Stimulated activated CD8-positive, alpha-beta memory T cell treated with anti-CD3 and anti-CD28 coated beads, Interleukin-15, amount 100 ng/mL, for 1 hour (primary cell): ENCODE results near the gene DGKG.

Source experiments
- DNase-seq: peaks from one replicate; pipeline ENCODE4 v3.0.0-alpha.2; 2020; ENCODE audit warnings: low read depth

The DGKG gene

DNA sequence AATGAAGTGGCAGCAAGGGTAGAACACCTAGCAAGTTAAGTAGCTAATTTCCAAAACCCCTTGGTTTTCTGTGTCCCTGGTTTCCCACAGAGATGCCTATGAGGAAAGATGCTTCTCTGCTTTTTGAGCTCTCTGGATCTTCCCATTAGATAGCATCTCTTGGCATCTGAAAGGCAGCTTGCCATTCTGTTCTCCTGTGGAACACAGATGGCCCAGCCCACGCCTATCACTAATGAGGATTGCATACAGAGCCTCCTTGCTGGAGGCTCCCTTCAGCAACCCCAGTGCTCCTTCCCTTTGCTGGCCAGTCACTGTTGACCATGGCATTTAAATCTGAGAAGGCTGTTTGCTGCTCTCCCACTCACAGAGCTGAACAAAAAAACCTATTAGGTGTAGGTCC lies 218.8 kb downstream of the DGKG start:
- no peak for DNase-seq

- no peak for DNase-seq
Observed at GRCh38 chr3:186142393-186142932, 219.6 kb downstream of the DGKG start.

DNA sequence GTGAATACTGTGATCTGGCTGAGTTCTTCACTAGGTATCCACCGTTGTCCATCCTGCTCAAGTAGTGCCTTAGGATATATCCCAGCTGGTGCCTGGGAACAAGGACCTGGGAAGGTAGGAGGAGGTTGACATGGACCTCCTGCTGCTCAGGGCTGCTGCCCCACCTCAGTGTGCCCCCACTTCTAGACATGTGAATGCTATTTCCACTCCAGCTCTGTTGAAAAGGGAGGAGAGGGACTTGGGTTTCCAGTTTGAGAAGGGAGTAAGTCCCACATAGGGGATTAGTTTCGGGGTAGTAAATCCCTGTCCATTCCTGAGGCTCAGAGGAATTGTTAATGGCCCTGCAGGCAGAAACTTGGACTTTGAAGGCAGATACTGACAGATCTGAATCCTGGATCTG lies 220.2 kb downstream of the DGKG start:
- no peak for DNase-seq

DNA sequence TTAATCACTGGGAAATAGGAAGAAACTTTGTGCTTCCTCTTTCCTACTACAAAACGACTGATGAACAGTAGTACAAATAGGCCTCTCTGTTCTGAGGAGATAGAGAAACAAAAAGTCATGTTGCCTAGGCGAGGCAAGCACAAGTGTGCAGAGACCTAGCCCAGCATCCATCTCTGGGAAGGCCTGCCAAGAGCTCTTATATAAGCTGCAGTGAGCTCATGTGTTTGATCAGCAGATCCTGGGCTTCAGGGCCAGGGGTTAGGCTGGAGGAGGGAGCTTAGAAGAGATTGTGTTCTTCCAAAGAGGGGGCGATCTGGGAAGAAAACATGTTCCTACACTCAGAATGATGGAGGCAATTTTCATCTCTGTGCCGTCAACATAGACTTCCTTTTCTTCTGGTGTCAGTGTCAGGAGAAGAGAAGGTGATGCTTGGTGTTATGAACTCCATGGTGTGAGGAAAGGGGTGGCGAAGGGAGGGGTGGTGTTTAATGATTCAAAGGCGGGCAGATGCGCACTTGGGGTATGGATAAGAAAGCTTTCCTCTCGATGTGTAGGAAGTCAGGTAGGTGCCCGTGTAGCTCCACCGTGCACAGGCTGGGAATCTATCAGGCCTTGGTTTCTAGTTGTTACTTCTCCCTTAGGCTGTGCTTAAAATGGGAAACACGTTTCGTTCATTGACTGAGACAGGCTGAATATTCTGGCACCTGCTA lies 223.6 kb downstream of the DGKG start:
- DNase-seq: no peak

DNA sequence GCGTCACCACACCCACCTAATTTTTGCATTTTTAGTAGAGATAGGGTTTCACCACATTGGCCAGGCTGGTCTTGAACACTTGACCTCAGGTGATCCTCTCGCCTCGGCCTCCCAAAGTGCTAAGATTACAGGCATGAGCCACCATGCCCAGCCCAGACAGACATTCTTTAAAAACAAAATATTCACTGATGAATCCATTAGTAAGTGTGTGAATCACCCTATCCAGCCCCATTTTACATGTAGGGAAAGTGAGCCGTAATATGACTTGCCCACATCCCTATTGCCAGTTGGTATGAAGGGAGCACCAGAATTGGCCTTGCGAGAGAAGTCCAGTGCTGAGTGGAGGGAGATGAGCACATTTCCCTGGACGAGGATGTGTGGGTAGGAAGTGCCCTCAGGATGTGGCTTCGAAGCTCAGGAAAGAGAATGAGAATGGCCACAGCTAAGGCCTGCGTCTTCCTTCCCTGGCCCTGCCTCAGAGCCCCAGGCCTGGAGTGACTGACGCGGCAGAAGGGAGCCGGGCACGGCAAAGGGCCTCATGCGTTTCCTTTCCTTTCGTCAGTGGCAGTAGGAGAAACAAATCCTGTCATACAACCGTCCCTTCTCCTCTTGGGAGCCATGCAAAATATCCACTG lies 224.9 kb downstream of the DGKG start:
- DNase-seq: no peak

GRCh38 chr3:186133980-186134379 lies 228.1 kb downstream of the DGKG start:
- no peak for DNase-seq

DNA sequence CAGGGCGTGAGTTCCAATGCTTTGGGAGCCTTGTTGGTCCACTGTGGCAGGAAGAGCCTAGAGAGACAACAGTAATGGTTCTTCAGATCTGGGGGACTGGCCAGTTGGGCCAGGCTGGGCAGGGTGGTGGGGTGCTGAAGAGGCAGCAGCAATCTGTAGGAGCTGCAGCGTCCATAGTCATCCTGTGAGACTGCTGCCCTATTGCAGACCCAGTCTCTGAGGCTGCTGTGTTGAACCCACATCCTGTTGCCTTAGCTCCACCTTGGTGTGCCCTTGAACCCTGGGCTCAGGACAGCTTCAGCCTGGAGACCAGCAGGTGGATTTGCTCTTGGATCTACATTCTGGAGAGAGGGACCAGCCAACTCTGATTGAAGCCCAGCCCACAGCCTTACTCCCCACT lies 229.5 kb downstream of the DGKG start:
- DNase-seq: no peak

- DNase-seq: no peak
Observed at GRCh38 chr3:186129206-186129605, 232.8 kb downstream of the DGKG start.

GRCh38 chr3:186128158-186128557 lies 233.9 kb downstream of the DGKG start:
- no peak for DNase-seq

- DNase-seq: no peak
Observed at GRCh38 chr3:186127463-186127862, 234.6 kb downstream of the DGKG start.

DNA sequence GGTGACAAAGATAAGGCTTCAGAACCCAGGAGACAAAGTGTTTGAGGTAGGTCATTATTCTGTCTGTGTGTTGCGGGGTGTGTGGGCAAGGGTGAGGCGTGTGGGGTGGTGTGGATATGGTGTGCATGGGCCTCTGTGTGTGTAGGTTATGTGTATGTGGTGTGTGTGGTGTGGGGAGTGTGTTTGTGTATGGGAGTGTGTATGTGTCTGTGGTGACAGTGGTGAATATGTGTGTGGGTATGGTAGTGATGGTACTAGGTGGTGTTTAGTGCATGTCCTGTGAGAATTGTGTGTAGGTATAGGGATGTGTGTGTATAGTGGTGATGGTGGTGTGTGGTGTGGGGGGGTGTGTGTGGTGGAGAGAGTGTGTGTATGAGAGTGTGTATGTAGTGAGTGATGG lies 236.9 kb downstream of the DGKG start:
- no peak for DNase-seq

GRCh38 chr3:186124592-186124991 lies 237.4 kb downstream of the DGKG start:
- no peak for DNase-seq

- DNase-seq: no peak
Observed at GRCh38 chr3:186123012-186123411, 239.0 kb downstream of the DGKG start.

DNA sequence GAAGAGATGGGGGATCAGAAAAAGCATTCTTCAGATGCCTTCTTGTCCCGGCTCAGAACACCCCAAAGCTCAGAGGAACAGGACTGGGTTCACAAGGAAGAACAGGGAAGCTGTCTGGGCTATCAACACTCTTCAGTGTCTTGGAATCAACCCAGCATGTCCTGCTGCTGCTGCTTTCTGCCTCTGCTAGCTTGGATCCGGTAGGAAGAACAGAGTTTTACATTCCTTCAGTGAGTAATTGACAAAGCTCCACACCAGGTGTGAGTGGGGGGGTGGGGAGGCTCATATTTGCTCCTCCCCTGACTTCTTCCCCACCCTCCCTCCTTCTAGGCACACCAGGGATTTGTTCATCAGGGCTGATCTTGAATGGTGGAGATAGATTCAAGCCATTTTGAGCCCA lies 240.1 kb downstream of the DGKG start:
- no peak for DNase-seq

- DNase-seq: no peak
Observed at GRCh38 chr3:186121278-186121677, 240.8 kb downstream of the DGKG start.

- no peak for DNase-seq
Observed at GRCh38 chr3:186119499-186119898, 242.5 kb downstream of the DGKG start.

GRCh38 chr3:186118692-186119091 lies 243.3 kb downstream of the DGKG start:
- no peak for DNase-seq

- DNase-seq: no peak
Observed at GRCh38 chr3:186117521-186118134, 244.4 kb downstream of the DGKG start.

DNA sequence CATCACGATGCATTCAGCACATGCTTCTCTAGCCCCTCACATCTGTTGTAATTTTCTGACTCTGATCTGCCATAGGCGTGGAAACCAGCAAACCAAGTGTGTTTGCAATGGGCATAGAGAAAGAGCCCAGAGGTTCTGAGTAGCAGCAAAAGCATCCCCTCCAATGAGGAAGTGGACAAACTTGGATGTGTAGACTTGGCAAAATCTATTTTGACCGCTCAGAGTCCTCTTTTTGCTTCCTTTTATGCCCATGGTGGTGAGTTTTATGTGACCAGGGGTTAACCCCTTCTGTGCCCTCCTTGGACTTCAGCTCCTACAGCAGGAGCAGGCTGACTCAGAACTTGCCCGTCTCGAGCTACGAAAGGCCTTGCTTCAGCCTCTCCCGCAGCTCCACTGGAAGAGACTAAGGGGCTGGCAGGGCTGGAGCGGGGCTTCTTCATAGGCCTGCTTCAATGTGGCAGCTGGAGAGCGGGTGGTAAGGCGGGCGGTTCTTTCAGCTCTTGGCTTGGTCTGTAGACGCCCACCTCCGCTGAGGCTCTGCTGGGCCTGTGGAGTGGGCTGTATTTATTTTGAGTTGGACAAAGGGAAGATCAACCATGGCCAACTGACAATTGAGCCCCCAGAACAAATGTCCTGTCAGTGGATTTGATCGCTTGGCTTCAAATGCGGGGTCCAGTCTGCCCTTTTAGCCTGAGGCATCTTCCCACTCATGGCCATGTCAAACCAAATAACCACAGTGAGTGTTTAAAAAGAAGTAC lies 246.6 kb downstream of the DGKG start:
- DNase-seq: no peak

DNA sequence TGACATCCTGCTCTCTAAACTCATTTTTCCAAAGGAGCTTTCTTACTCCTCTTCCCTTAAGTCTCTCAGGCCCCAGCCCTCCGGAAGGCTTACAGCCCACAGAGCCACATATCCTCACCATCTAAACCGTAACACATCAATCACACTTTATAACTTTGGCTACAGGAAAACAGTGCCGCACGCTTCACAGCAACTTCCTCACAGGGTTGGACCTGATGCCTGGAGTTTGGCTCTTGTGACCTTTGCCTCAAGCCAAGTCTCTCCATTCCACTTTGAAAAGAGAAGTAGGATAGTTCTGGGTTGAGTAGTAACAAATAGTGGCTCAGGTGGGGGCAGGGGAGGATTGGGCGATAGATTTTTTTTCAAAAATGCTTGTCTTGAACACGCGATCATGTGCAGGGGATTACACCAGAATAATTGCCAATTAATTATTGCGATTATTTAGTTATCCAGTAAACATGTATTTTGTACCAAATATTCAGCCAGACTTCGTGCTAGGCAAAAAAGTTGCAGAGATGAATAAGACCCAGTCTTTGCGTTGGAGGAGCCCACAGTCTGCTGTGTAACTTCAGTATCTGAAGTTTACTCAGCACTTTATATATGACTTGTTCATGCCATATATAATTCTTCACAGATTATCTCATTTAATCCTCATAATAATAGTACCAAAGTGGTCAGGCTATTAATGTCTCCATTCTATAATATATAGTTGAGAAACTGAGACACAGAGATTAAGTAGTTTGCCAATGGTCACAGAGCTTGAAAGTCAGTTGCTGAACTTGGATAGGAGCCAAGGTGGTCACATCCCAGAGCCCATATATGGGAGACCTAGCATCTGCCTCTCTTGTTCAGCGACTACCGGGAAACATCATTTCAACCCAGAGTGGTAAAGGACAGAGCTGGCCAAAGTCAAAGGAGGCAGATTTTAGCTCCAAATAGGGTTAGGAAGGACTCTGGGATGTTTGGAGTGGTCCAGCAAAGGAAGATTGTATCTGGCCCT lies 250.8 kb downstream of the DGKG start:
- no peak for DNase-seq
